ENCODE data around the gene TNRC6A.
A peak's percentile ranks its signal among the peaks of the same experiment; 100 is the strongest.

TNRC6A gene

GRCh38 chr16:24729243-24729950 lies at the start of gene TNRC6A:
TSS of gene TNRC6A (plus strand) at chr16:24729651. CDS start at chr16:24729842, 191 bp downstream.
- Mint-ChIP-seq H3K27me3 (peaks cover 2% of the 10 kb centered on the region), H3K4me1 (peaks cover 46% of the 10 kb centered on the region)
- peak; percentile 89 for ATAC-seq

GRCh38 chr16:24681793-24682192 lies 47.7 kb upstream of the TNRC6A start:
- Mint-ChIP-seq H3K36me3 (ENCODE audit: low read depth) (no peaks in the 10 kb centered on the region), H3K4me3 (no peak overlapping the region), H3K27ac (no peak overlapping the region), H3K4me1 (no peaks in the 10 kb centered on the region), H3K9me3 (no peaks in the 10 kb centered on the region), H3K27me3 (peaks cover 6% of the 10 kb centered on the region)
- no peak for ATAC-seq
- no peak for DNase-seq

More at GRCh38 chr16:24729243-24729950, at the start of gene TNRC6A:
- Mint-ChIP-seq H3K36me3 (ENCODE audit: low read depth) (peaks cover 33% of the 10 kb centered on the region), H3K27ac (peak within 1 kb of the TSS; percentile 96), H3K4me3 (peak within 1 kb of the TSS; percentile 95), H3K9me3 (no peaks in the 10 kb centered on the region)
- DNase-seq = peak; percentile 88

GRCh38 chr16:24683250-24683649 lies 46.2 kb upstream of the TNRC6A start:
- no peak for ATAC-seq
- Mint-ChIP-seq H3K9me3 (no peaks in the 10 kb centered on the region), H3K36me3 (ENCODE audit: low read depth) (no peaks in the 10 kb centered on the region)

DNA sequence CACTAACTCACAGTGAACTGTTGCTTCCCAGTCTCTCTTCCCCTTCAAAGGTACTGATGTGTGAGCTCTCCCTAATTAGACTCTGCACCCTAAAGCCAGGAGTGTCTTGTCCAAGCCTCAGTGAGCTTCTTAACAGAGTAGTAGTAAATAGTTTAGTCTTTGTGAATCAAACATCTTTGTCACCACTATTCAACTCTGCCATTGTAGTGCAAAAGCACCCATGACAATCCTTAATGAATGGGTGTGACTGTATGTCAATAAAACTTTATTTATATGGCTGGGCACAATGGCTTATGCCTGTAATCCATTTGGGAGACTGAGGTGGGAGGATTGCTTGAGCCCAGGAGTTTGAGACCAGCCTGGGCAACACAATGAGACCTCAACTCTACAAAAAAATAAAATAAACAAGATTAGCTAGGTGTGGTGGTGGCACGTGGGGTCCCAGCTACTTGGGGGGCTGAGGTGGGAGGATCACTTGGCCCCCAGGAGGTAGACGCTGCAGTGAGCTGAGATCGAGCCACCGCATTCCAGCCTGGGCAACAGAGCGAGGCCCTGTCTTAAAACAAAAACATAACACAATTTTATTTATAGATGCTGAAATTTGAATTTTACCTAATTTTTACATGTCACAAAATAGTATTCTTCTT lies 45.5 kb upstream of the TNRC6A start:
- H3K27ac Mint-ChIP-seq = no peak overlapping the region
- DNase-seq (no peak), ATAC-seq (no peak)
- H3K27me3 Mint-ChIP-seq = peaks cover 3% of the 10 kb centered on the region
- H3K4me3 Mint-ChIP-seq = no peak overlapping the region
- H3K36me3 Mint-ChIP-seq (ENCODE audit: low read depth) = no peaks in the 10 kb centered on the region
- H3K9me3 Mint-ChIP-seq = no peaks in the 10 kb centered on the region
- H3K4me1 Mint-ChIP-seq = no peaks in the 10 kb centered on the region

More at GRCh38 chr16:24683250-24683649, 46.2 kb upstream of the TNRC6A start:
- H3K4me1 Mint-ChIP-seq = no peaks in the 10 kb centered on the region
- H3K27me3 Mint-ChIP-seq = peaks cover 3% of the 10 kb centered on the region
- H3K27ac Mint-ChIP-seq = no peak overlapping the region
- H3K4me3 Mint-ChIP-seq = no peak overlapping the region
- no peak for DNase-seq

GRCh38 chr16:24685539-24686432 lies 43.7 kb upstream of the TNRC6A start:
- no peaks in the 10 kb centered on the region for H3K4me1 Mint-ChIP-seq
- ATAC-seq (no peak), DNase-seq (no peak)
- H3K9me3 Mint-ChIP-seq = no peaks in the 10 kb centered on the region
- no peaks in the 10 kb centered on the region for H3K36me3 Mint-ChIP-seq (ENCODE audit: low read depth)
- H3K27ac Mint-ChIP-seq = no peak overlapping the region
- peaks cover 9% of the 10 kb centered on the region for H3K27me3 Mint-ChIP-seq
- H3K4me3 Mint-ChIP-seq = no peak overlapping the region

DNA sequence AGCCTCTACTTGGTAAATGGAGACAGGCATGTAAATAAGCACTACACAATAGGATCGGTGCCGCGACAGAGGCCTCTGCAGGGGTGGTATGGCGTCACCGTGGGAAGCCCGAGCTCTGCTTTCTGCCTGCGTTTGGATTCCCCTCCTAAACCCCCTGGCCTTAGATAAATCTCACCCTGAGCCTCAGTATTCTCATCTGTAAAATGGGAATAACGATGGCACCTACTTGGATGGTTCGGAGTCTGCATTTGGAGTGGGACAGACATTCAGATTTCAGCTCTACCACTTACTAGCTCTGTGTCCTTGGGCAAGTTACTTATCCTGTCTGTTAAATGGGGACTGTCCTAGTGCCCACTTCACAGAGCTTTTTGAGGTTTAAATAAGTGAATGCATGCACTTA lies 42.8 kb upstream of the TNRC6A start:
- Mint-ChIP-seq H3K27me3 (peaks cover 11% of the 10 kb centered on the region), H3K4me1 (no peaks in the 10 kb centered on the region), H3K4me3 (no peak overlapping the region), H3K36me3 (ENCODE audit: low read depth) (no peaks in the 10 kb centered on the region), H3K9me3 (no peaks in the 10 kb centered on the region), H3K27ac (no peak overlapping the region)
- ATAC-seq (no peak), DNase-seq (no peak)

- no peak for DNase-seq
- Mint-ChIP-seq H3K4me1 (no peaks in the 10 kb centered on the region), H3K36me3 (ENCODE audit: low read depth) (no peaks in the 10 kb centered on the region)
Measured at GRCh38 chr16:24688359-24688758, 41.1 kb upstream of the TNRC6A start.

DNA sequence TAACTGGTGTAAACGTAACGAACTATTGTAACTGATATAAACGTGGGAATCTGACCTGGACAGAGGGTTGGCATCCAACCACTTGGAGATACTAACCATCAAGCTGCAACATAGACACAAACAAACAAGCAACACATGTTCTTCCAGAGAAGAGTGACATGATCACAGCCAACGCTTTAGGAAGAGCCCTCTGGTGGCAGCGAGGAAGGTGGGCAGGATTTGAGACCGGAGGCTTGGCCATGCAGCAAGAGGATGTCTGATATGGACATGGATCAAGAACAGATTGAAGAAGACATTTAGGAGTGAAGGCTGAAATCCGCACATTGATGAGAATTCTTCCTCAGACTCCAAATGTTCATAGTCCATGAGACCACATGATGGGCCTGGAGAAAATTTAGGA lies 40.3 kb upstream of the TNRC6A start:
- no peak overlapping the region for H3K27ac Mint-ChIP-seq
- peaks cover 11% of the 10 kb centered on the region for H3K27me3 Mint-ChIP-seq
- no peaks in the 10 kb centered on the region for H3K4me1 Mint-ChIP-seq
- no peaks in the 10 kb centered on the region for H3K9me3 Mint-ChIP-seq
- DNase-seq = no peak
- H3K4me3 Mint-ChIP-seq = no peak overlapping the region
- no peaks in the 10 kb centered on the region for H3K36me3 Mint-ChIP-seq (ENCODE audit: low read depth)
- ATAC-seq = no peak

More at GRCh38 chr16:24688359-24688758, 41.1 kb upstream of the TNRC6A start:
- no peak overlapping the region for H3K4me3 Mint-ChIP-seq
- no peak overlapping the region for H3K27ac Mint-ChIP-seq
- H3K9me3 Mint-ChIP-seq = no peaks in the 10 kb centered on the region
- ATAC-seq = no peak
- peaks cover 11% of the 10 kb centered on the region for H3K27me3 Mint-ChIP-seq

GRCh38 chr16:24692854-24693253 lies 36.6 kb upstream of the TNRC6A start:
- Mint-ChIP-seq H3K27ac (no peak overlapping the region), H3K9me3 (no peaks in the 10 kb centered on the region), H3K4me3 (no peak overlapping the region), H3K36me3 (ENCODE audit: low read depth) (no peaks in the 10 kb centered on the region), H3K4me1 (no peaks in the 10 kb centered on the region), H3K27me3 (peaks cover 8% of the 10 kb centered on the region)
- DNase-seq (no peak), ATAC-seq (no peak)

GRCh38 chr16:24694931-24695330 lies 34.5 kb upstream of the TNRC6A start:
- H3K27ac Mint-ChIP-seq = no peak overlapping the region
- H3K27me3 Mint-ChIP-seq = peaks cover 5% of the 10 kb centered on the region
- no peak for ATAC-seq

DNA sequence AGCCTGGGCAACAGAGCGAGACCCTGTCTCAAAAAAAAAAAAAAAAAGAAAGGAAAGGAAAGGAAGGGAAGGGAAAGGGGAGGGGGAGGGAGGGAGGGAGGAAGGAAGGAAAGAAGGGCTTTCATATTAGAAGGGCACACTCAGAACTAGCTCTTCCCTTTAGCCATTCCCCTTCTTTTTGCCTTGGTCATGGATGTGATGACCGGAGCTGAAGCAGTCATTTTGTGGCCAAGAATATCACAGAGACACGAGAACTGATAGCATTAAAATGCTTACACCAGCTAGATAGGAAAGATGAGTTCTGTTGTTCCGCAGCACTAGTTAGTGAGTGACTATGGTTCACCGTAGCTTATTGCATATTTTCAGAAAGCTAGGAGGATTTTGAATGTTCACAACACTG lies 32.8 kb upstream of the TNRC6A start:
- DNase-seq = no peak
- no peak overlapping the region for H3K4me3 Mint-ChIP-seq
- H3K4me1 Mint-ChIP-seq = no peaks in the 10 kb centered on the region
- no peak for ATAC-seq
- no peaks in the 10 kb centered on the region for H3K36me3 Mint-ChIP-seq (ENCODE audit: low read depth)
- no peak overlapping the region for H3K27ac Mint-ChIP-seq
- no peaks in the 10 kb centered on the region for H3K9me3 Mint-ChIP-seq
- peaks cover 11% of the 10 kb centered on the region for H3K27me3 Mint-ChIP-seq

More at GRCh38 chr16:24694931-24695330, 34.5 kb upstream of the TNRC6A start:
- Mint-ChIP-seq H3K36me3 (ENCODE audit: low read depth) (no peaks in the 10 kb centered on the region), H3K9me3 (no peaks in the 10 kb centered on the region), H3K4me1 (no peaks in the 10 kb centered on the region), H3K4me3 (no peak overlapping the region)
- DNase-seq = no peak

- H3K4me1 Mint-ChIP-seq = no peaks in the 10 kb centered on the region
- H3K27me3 Mint-ChIP-seq = peaks cover 15% of the 10 kb centered on the region
- no peaks in the 10 kb centered on the region for H3K9me3 Mint-ChIP-seq
- ATAC-seq (no peak), DNase-seq (no peak)
- no peak overlapping the region for H3K4me3 Mint-ChIP-seq
- H3K27ac Mint-ChIP-seq = no peak overlapping the region
- H3K36me3 Mint-ChIP-seq (ENCODE audit: low read depth) = no peaks in the 10 kb centered on the region
Measured at GRCh38 chr16:24698308-24698707, 31.1 kb upstream of the TNRC6A start.

DNA sequence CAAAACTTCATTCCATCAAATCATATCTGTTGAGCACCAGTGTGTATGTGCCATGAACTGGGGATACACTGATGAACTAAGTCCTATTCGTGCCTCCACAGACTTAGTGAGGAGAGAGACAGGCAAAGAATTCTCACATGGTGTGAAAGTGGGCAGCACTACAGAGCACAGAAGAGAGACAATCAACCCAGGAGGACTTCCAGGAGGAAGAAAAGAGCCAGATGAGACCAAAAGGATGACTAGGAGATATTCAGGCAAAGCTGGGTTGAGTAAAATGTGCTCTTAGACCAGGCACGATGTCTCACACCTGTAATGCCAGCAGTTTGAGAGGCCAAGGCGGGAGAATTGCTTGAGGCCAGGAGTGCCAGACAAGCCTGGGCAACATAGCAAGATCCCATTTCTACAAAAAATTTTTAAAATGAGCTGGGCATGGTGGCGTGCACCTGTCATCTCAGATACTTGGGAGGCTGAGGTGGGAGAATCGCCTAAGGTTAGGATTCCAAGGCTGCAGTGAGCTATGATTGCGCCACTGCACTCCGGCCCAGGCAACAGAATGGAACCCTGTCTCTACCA lies 30.2 kb upstream of the TNRC6A start:
- no peak overlapping the region for H3K4me3 Mint-ChIP-seq
- ATAC-seq (no peak), DNase-seq (no peak)
- peaks cover 15% of the 10 kb centered on the region for H3K27me3 Mint-ChIP-seq
- no peaks in the 10 kb centered on the region for H3K9me3 Mint-ChIP-seq
- H3K27ac Mint-ChIP-seq = no peak overlapping the region
- H3K36me3 Mint-ChIP-seq (ENCODE audit: low read depth) = no peaks in the 10 kb centered on the region
- H3K4me1 Mint-ChIP-seq = no peaks in the 10 kb centered on the region
